HepG2 (cell line): Measurements from ENCODE around the gene EEF1AKMT3. TPM values are rescaled to one million over a fixed set of nuclear protein-coding genes. Genes with fewer than 3 reads are reported as not detected.

Source experiments
- ATAC-seq: fragments of 200-7000 bp; cut with Tn5 transposase; 3 replicates; pipeline ENCODE4 v1.9.1; 2020; ENCODE audit warnings: mild to moderate bottlenecking, moderate library complexity
- BruUV-seq: library from RNA; stranded (reverse); fragments of 400-500 nt; replicated peaks from 2 replicates; lab custom pipeline; 2021; lab: Mats Ljungman, UMichigan
- CTCF ChIA-PET: fragments of 300-600 bp; formaldehyde crosslinking; extraction: SDS; loops from one replicate; lab custom pipeline; 2021; ENCODE audit warnings: low total read pairs, inconsistent platforms, low intra/inter-chr PET ratio; lab: Yijun Ruan, JAX
- POLR2A ChIA-PET: fragments of 350-600 bp; sonication (Branson Sonifier 250); formaldehyde crosslinking; loops from one replicate; lab custom pipeline; 2020; ENCODE audit warnings: antibody characterized with exemption, inconsistent platforms; lab: Yijun Ruan, JAX
- DNase-seq: peaks from one replicate; pipeline ENCODE4 v3.0.0-alpha.2; 2015; ENCODE audit warnings: low spot score
- FAIRE-seq: peaks from 3 replicates; lab custom pipeline; 2011; peaks lifted over from hg19 to GRCh38; lab: Jason Lieb, UNC
- H2AFZ ChIP-seq: one replicate; pipeline ENCODE4 v1.6.1; 2011; ENCODE audit warnings: low read length, inconsistent platforms
- H3K27ac ChIP-seq: fragments of 300-600 bp; 3 replicates; pipeline ENCODE4 v1.8.0; 2011; ENCODE audit warnings: mixed run types, mild to moderate bottlenecking, mixed read lengths, low read length, inconsistent platforms; ENCODE audit not compliant: insufficient read depth; ENCODE audit errors: extremely low read length
- H3K27me3 ChIP-seq, 2 experiments: fragments of 200-600 bp in 1 of 2; 2 replicates in 1 of 2; 3 replicates in 1 of 2; pipeline versions ENCODE4 v1.6.0 to v1.8.0; 2011; ENCODE audit warnings: low read length in 2 of 2, mild to moderate bottlenecking in 2 of 2, moderate library complexity in 2 of 2, inconsistent platforms in 1 of 2; ENCODE audit not compliant: insufficient read depth in 2 of 2, control insufficient read depth in 1 of 2
- H3K36me3 ChIP-seq, 2 experiments: fragments of 200-600 bp in 1 of 2; replicated peaks in 1 of 2; 2 replicates in 1 of 2; 3 replicates in 1 of 2; pipeline versions ENCODE4 v1.5.1 to v1.8.0; 2011; ENCODE audit warnings: low read length in 2 of 2, inconsistent platforms in 1 of 2; ENCODE audit not compliant: insufficient read depth in 2 of 2, control insufficient read depth in 1 of 2
- H3K4me1 ChIP-seq: 2 replicates; pipeline ENCODE4 v1.5.1; 2012; ENCODE audit warnings: low read length, inconsistent platforms; ENCODE audit not compliant: insufficient read depth
- H3K4me2 ChIP-seq: 2 replicates; pipeline ENCODE4 v1.6.0; 2011; ENCODE audit warnings: low read depth, low read length, inconsistent platforms
- H3K4me3 ChIP-seq, 3 experiments: fragments of 200-600 bp in 1 of 3; sonication (generic), shearing (Covaris generic) in 1 of 3; replicated peaks in 1 of 3; 2 replicates each; pipeline ENCODE4 v1.5.1; 2011 to 2016; ENCODE audit warnings: low read length in 3 of 3, inconsistent platforms in 2 of 3, low read depth in 2 of 3, mild to moderate bottlenecking in 2 of 3, control low read depth in 1 of 3, mixed read lengths in 1 of 3; ENCODE audit not compliant: insufficient read depth in 1 of 3
- H3K79me2 ChIP-seq: one replicate; pipeline ENCODE4 v1.6.1; 2011; ENCODE audit warnings: low read length, inconsistent platforms; ENCODE audit not compliant: insufficient read depth
- H3K9ac ChIP-seq: 2 replicates; pipeline ENCODE4 v1.6.0; 2011; ENCODE audit warnings: mild to moderate bottlenecking, low read depth, low read length, inconsistent platforms; ENCODE audit not compliant: insufficient read depth
- H3K9me3 ChIP-seq: 2 replicates; pipeline ENCODE4 v1.5.1; 2012; ENCODE audit warnings: mild to moderate bottlenecking, low read length
- H4K20me1 ChIP-seq: 2 replicates; pipeline ENCODE4 v1.6.0; 2011; ENCODE audit warnings: inconsistent platforms, mild to moderate bottlenecking, low read length, moderate library complexity; ENCODE audit not compliant: insufficient read depth
- ATF7 ChIP-seq, 2 experiments: fragments of 450-650 bp in 1 of 2; sonication (generic) in 1 of 2; formaldehyde crosslinking in 1 of 2; IDR thresholded peaks; 2 replicates each; pipeline versions ENCODE4 v1.4.0 to v1.6.1; 2016 to 2020; ENCODE audit warnings: antibody characterized with exemption in 1 of 2, mild to moderate bottlenecking in 1 of 2, missing genetic modification reagents in 1 of 2
- GTF3A ChIP-seq: sonication (generic); formaldehyde crosslinking; conservative IDR thresholded peaks from 2 replicates; pipeline ENCODE4 v1.4.0; 2020; ENCODE audit warnings: mild to moderate bottlenecking, missing genetic modification reagents
- ZC3H13 ChIP-seq: sonication (generic); formaldehyde crosslinking; IDR thresholded peaks from 2 replicates; pipeline ENCODE4 v1.8.1; 2023; ENCODE audit warnings: mild to moderate bottlenecking, missing genetic modification reagents, moderate library complexity
- WGBS: methylation state at CpG from one replicate; pipeline ENCODE4 v1.1.6; 2017; ENCODE audit warnings: low lambda C conversion rate; 5-methylcytosine and 5-hydroxymethylcytosine counted together
- in situ Hi-C: cut with HindIII; loops from 2 replicates; pipeline ENCODE4 v1.10.0; 2017; ENCODE audit warnings: low pct_unique_long_range_greater_than_20kb; ENCODE audit not compliant: extremely low pct_ligation_motif_present
- intact Hi-C: fragments of 100-400 bp; cut with micrococcal nuclease; formaldehyde crosslinking; loops from one replicate; pipeline ENCODE4 v1.10.0; 2022; ENCODE audit not compliant: unreplicated experiment
- polyA plus RNA-seq, 8 experiments: library from polyadenylated mRNA; depleted of rRNA in 3 of 8; stranded (reverse) in 7 of 8; unstranded in 1 of 8; fragments of >200 nt; fragmentation: Illumina TruSeq in 4 of 8; extraction: Trizol in 4 of 8; gene quantifications; 2 replicates each; pipeline versions ENCODE4 v1.2.1 to v1.2.3, GENCODE V29; 2011 to 2016; ENCODE audit warnings: low read depth in 4 of 8, missing spikeins in 1 of 8, mixed read lengths in 1 of 8; ENCODE audit not compliant: insufficient read depth in 1 of 8
- total RNA-seq, 5 experiments: library from RNA; depleted of rRNA; stranded (reverse); fragments of >200 nt; fragmentation: Illumina TruSeq; extraction: Trizol; gene quantifications; 2 replicates each; pipeline ENCODE4 v1.2.3, GENCODE V29; 2016; ENCODE audit warnings: low read depth in 1 of 5

EEF1AKMT3 gene
- total and polyA plus RNA-seq, 2 of the 13 experiments (the other 11 are each of a cell fraction or from before 2014, with no cell fraction given) = 4.7 to 11.4 TPM

- H3K4me1 ChIP-seq = no peaks in the 10 kb centered on the region
- POLR2A ChIA-PET = no interaction called here
- H3K79me2 ChIP-seq = no peaks in the 10 kb centered on the region
- no peak overlapping the region for H3K4me2 ChIP-seq
- BruUV-seq = no TSS peak
- ATAC-seq (no peak), DNase-seq (no peak), FAIRE-seq (no peak)
- in situ Hi-C loops = no loop called here
- WGBS = 100% methylated on average over 1 of the region's 1 CpG
- no peak overlapping the region for H3K9ac ChIP-seq
- TF ChIP-seq GTF3A (CRISPR knock-in tag) (no peak), ATF7 (IDR thresholded peaks at IDR 0.05) (peak; percentile 20; the same call in 1 of the 2 replicates), ATF7 (CRISPR knock-in tag; IDR thresholded peaks at IDR 0.05) (no peak)
- no peak overlapping the region for H2AFZ ChIP-seq
- H3K27me3 ChIP-seq = no peaks in the 10 kb centered on the region
- H4K20me1 ChIP-seq = no peaks in the 10 kb centered on the region
- no peaks in the 10 kb centered on the region for H3K9me3 ChIP-seq
- H3K27ac ChIP-seq = no peak overlapping the region
- peaks cover 11 to 55% of the 10 kb centered on the region in 2 experiments for H3K36me3 ChIP-seq
- H3K4me3 ChIP-seq = no peak overlapping the region
- CTCF ChIA-PET = no interaction called here
- intact Hi-C loops = no loop called here
These were observed 25.5 kb downstream of the EEF1AKMT3 start for GRCh38 chr12:57797933-57798332.

GRCh38 chr12:57800965-57801364 is 28.6 kb downstream of the EEF1AKMT3 start:
- peaks cover 8 to 35% of the 10 kb centered on the region in 2 experiments for H3K36me3 ChIP-seq
- POLR2A ChIA-PET = no interaction called here

More at GRCh38 chr12:57800965-57801364, 28.6 kb downstream of the EEF1AKMT3 start:
- Histone ChIP-seq H2AFZ (no peak overlapping the region), H3K4me2 (no peak overlapping the region), H3K9me3 (no peaks in the 10 kb centered on the region), H3K9ac (no peak overlapping the region), H3K4me1 (no peaks in the 10 kb centered on the region), H4K20me1 (0 out of 2 replicates have a peak, but pooled peaks cover 3% of the 10 kb centered on the region), H3K27me3 (no peaks in the 10 kb centered on the region), H3K4me3 (no peak overlapping the region), H3K27ac (no peak overlapping the region), H3K79me2 (no peaks in the 10 kb centered on the region)
- intact Hi-C loops (no loop called here), in situ Hi-C loops (no loop called here)
- no TSS peak for BruUV-seq
- WGBS = 100% methylated on average over 3 of the region's 3 CpGs
- ATAC-seq = no peak
- CTCF ChIA-PET = interaction anchor here (0.7 kb wide), 1 partner anchor 104 kb away, joined by 3 read pairs; no protein-coding TSS in a partner anchor
- no peak for TF ChIP-seq ZC3H13 (CRISPR knock-in tag)
- no peak for DNase-seq
- no peak for FAIRE-seq
